GM12878 (cell line): ENCODE data around the gene CFAP157. TPM values are rescaled to one million over a fixed set of nuclear protein-coding genes. Genes with fewer than 3 reads are reported as not detected.

Source experiments
- ATAC-seq: fragments of 200-7000 bp; cut with Tn5 transposase; 3 replicates; pipeline ENCODE4 v1.9.1; 2020; ENCODE audit warnings: mild to moderate bottlenecking, moderate library complexity
- BruUV-seq: library from RNA; stranded (reverse); fragments of 400-500 nt; replicated peaks from 2 replicates; lab custom pipeline; 2021; lab: Mats Ljungman, UMichigan
- CTCF ChIA-PET: fragments of 300-600 bp; sonication (Branson Sonifier 250); formaldehyde crosslinking; extraction: SDS; loops from one replicate; lab custom pipeline; 2021; ENCODE audit warnings: inconsistent platforms; lab: Yijun Ruan, JAX
- POLR2A ChIA-PET: fragments of 350-600 bp; formaldehyde crosslinking; extraction: SDS; loops from one replicate; lab custom pipeline; 2021; ENCODE audit warnings: inconsistent platforms; lab: Charles Lee
- RAD21 ChIA-PET: fragments of 300-600 bp; sonication (Branson Sonifier 250); formaldehyde crosslinking; loops from one replicate; lab custom pipeline; 2023; ENCODE audit warnings: antibody characterized with exemption; ENCODE audit not compliant: unreplicated experiment; lab: Charles Lee
- SMC1A ChIA-PET: fragments of 300-600 bp; sonication (Branson Sonifier 250); formaldehyde crosslinking; loops from one replicate; lab custom pipeline; 2023; ENCODE audit not compliant: unreplicated experiment, uncharacterized antibody; lab: Charles Lee
- DNase-seq: peaks from one replicate; pipeline ENCODE4 v3.0.0-alpha.2; 2011; ENCODE audit warnings: low read depth, low spot score
- FAIRE-seq: peaks from 3 replicates; lab custom pipeline; 2011; peaks lifted over from hg19 to GRCh38; lab: Jason Lieb, UNC
- H2AFZ ChIP-seq: 2 replicates; pipeline ENCODE4 v1.6.0; 2011; ENCODE audit warnings: low read depth, low read length, control low read depth; ENCODE audit not compliant: control insufficient read depth
- H3K27ac ChIP-seq: 2 replicates; pipeline ENCODE4 v1.5.1; 2011; ENCODE audit warnings: control low read depth; ENCODE audit not compliant: control insufficient read depth, insufficient read depth
- H3K27me3 ChIP-seq, 2 experiments: replicated peaks in 1 of 2; 2 replicates each; pipeline versions ENCODE4 v1.6.0 to v1.6.1; 2011; ENCODE audit warnings: low read length in 1 of 2; ENCODE audit not compliant: control insufficient read depth in 2 of 2, insufficient read depth in 2 of 2
- H3K36me3 ChIP-seq, 2 experiments: 2 replicates each; pipeline ENCODE4 v1.5.1; 2011; ENCODE audit warnings: low read length in 1 of 2; ENCODE audit not compliant: control insufficient read depth in 2 of 2, insufficient read depth in 2 of 2
- H3K4me1 ChIP-seq: 2 replicates; pipeline ENCODE4 v1.6.1; 2011; ENCODE audit warnings: mild to moderate bottlenecking, low read length, moderate library complexity, mixed read lengths; ENCODE audit not compliant: control insufficient read depth, insufficient read depth
- H3K4me2 ChIP-seq: 2 replicates; pipeline ENCODE4 v1.6.0; 2011; ENCODE audit warnings: control low read depth; ENCODE audit not compliant: control insufficient read depth, insufficient read depth
- H3K4me3 ChIP-seq: fragments of 200-600 bp; sonication (generic); 2 replicates; pipeline ENCODE4 v1.5.1; 2016
- H3K79me2 ChIP-seq: 2 replicates; pipeline ENCODE4 v1.6.0; 2011; ENCODE audit warnings: low read length; ENCODE audit not compliant: control insufficient read depth, insufficient read depth
- H3K9ac ChIP-seq: 2 replicates; pipeline ENCODE4 v1.8.0; 2011; ENCODE audit warnings: low read length, control low read depth, mixed read lengths; ENCODE audit not compliant: control insufficient read depth, insufficient read depth
- H3K9me3 ChIP-seq: replicated peaks from 3 replicates; pipeline ENCODE4 v1.5.1; 2011; ENCODE audit warnings: mild to moderate bottlenecking, low read length; ENCODE audit not compliant: control insufficient read depth, insufficient read depth
- H4K20me1 ChIP-seq: 2 replicates; pipeline ENCODE4 v1.6.0; 2011; ENCODE audit not compliant: control insufficient read depth, insufficient read depth
- ATF7 ChIP-seq: fragments of 450-650 bp; IDR thresholded peaks from 2 replicates; pipeline ENCODE4 v1.6.1; 2016; ENCODE audit warnings: low read depth, mild to moderate bottlenecking
- CHD2 ChIP-seq: IDR thresholded peaks from 2 replicates; pipeline ENCODE4 v1.6.1; 2011; ENCODE audit warnings: low read depth, low read length, improper control_type of control experiment, borderline replicate concordance
- GABPA ChIP-seq: IDR thresholded peaks from 2 replicates; pipeline ENCODE4 v1.6.1; 2014; ENCODE audit warnings: antibody characterized with exemption, low read depth, mild to moderate bottlenecking, inconsistent platforms
- POLR2AphosphoS2 ChIP-seq: IDR thresholded peaks from 2 replicates; pipeline ENCODE4 v1.6.1; 2011; ENCODE audit warnings: low read depth, mild to moderate bottlenecking, low read length, improper control_type of control experiment, moderate library complexity
- RAD21 ChIP-seq: IDR thresholded peaks from 2 replicates; pipeline ENCODE4 v1.6.1; 2011; ENCODE audit warnings: mild to moderate bottlenecking, low read depth, low read length, moderate library complexity; ENCODE audit not compliant: insufficient read depth
- SMAD1 ChIP-seq: fragments of 450-650 bp; IDR thresholded peaks from 2 replicates; pipeline ENCODE4 v1.6.1; 2018; ENCODE audit warnings: mild to moderate bottlenecking, low read depth; ENCODE audit not compliant: partially characterized antibody
- SREBF2 ChIP-seq: IDR thresholded peaks from 2 replicates; pipeline ENCODE4 v1.6.1; 2012; ENCODE audit warnings: mild to moderate bottlenecking, low read length
- SRF ChIP-seq, 2 experiments: IDR thresholded peaks; 2 replicates each; pipeline ENCODE4 v1.6.1; 2011; ENCODE audit warnings: low read depth in 2 of 2, low read length in 2 of 2, mild to moderate bottlenecking in 1 of 2, moderate library complexity in 1 of 2
- TBL1XR1 ChIP-seq: IDR thresholded peaks from 2 replicates; pipeline ENCODE4 v1.6.1; 2012; ENCODE audit warnings: low read depth, low read length, improper control_type of control experiment
- WGBS: methylation state at CpG from one replicate; pipeline ENCODE4 v1.1.6; 2016; ENCODE audit warnings: low lambda C conversion rate; ENCODE audit not compliant: insufficient replicate concordance, insufficient coverage; ENCODE audit errors: missing lambda C conversion rate; 5-methylcytosine and 5-hydroxymethylcytosine counted together
- in situ Hi-C: fragments of 300-500 bp; cut with MboI; formaldehyde crosslinking; loops from 9 replicates; pipeline ENCODE4 v1.14.3; 2018; ENCODE audit warnings: mixed read lengths
- intact Hi-C: fragments of 100-400 bp; cut with micrococcal nuclease; formaldehyde crosslinking; loops from one replicate; pipeline ENCODE4 v1.14.2; 2022; ENCODE audit not compliant: unreplicated experiment
- polyA plus RNA-seq, 11 experiments: library from polyadenylated mRNA; depleted of rRNA in 4 of 11; unstranded in 6 of 11; stranded (reverse) in 5 of 11; fragments of >200 nt; fragmentation: Nextera tagmentation in 4 of 11; fragmentation: Illumina TruSeq in 1 of 11; extraction: Ambion mirVana in 4 of 11; extraction: Trizol in 1 of 11; gene quantifications; 1 replicate in 1 of 11; 2 replicates in 10 of 11; pipeline versions ENCODE4 v1.2.1 to v1.2.3, GENCODE V29; 2011 to 2016; ENCODE audit warnings: inconsistent platforms in 2 of 11, missing spikeins in 2 of 11, low read depth in 1 of 11
- total RNA-seq, 4 experiments: library from RNA; depleted of rRNA in 3 of 4; stranded (reverse); fragments of >200 nt in 3 of 4; fragmentation: Illumina TruSeq in 1 of 4; extraction: Trizol in 1 of 4; gene quantifications; 2 replicates each; pipeline versions ENCODE4 v1.2.1 to v1.2.3, GENCODE V29; 2013 to 2021
- TF ChIP-seq, protein P1 (sequence below): fragments of 150-350 bp; IDR thresholded peaks from 2 replicates; pipeline ENCODE4 v1.6.1; 2016; ENCODE audit warnings: low read depth, low read length
- TF ChIP-seq, protein P2 (sequence below): IDR thresholded peaks from 2 replicates; pipeline ENCODE4 v1.6.1; 2011; ENCODE audit warnings: low read depth, mild to moderate bottlenecking, low read length, moderate library complexity, borderline replicate concordance; ENCODE audit errors: extremely low read depth
- TF ChIP-seq, protein P3 (sequence below): fragments of 450-650 bp; formaldehyde crosslinking; IDR thresholded peaks from 2 replicates; pipeline ENCODE4 v1.4.0; 2022; ENCODE audit warnings: mild to moderate bottlenecking, moderate library complexity
- TF ChIP-seq, protein P4 (sequence below): IDR thresholded peaks from 2 replicates; pipeline ENCODE4 v1.6.1; 2012; ENCODE audit warnings: low read depth, low read length, improper control_type of control experiment

Gene CFAP157
- total and polyA plus RNA-seq, 10 of the 15 experiments (the other 5 are each of a cell fraction or from before 2014, with no cell fraction given), result 0.08 to 0.72 TPM; not detected in 8

DNA sequence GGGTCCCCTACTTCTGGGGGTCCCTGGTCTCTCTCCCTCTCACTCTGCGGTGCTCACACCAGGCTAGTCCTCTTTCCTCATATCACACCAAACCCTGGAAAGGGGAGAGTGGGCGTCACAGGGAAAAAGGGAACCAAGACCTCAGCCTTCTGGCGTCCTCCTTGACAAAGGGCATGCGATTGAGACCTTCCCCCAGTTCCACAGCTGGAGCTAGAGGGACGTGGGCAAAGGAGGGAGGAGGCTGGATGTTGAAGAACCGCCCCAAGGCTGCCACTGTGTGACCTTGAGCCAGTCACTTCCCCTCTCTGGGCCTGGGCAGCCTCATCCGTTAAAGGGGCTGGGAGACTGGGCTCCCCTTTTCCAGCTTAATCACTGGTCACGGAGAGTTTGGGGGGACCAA is 46.8 kb downstream of the CFAP157 start:
- SMC1A ChIA-PET, result no interaction called here
- Histone ChIP-seq H3K4me2 (no peak overlapping the region), H4K20me1 (no peaks in the 10 kb centered on the region), H3K9me3 (no peaks in the 10 kb centered on the region), H3K9ac (no peak overlapping the region), H3K4me3 (no peak overlapping the region), H3K27ac (no peak overlapping the region), H3K4me1 (no peaks in the 10 kb centered on the region), H3K79me2 (no peaks in the 10 kb centered on the region), H3K27me3 (no peaks in the 10 kb centered on the region), H2AFZ (no peak overlapping the region), H3K36me3 (peaks cover 12 to 13% of the 10 kb centered on the region in 2 experiments; a peak in 3 of 4 replicates)
- CTCF ChIA-PET, result no interaction called here
- intact Hi-C loops, result no loop called here
- no TSS peak for BruUV-seq
- DNase-seq, result no peak
- in situ Hi-C loops, result no loop called here
- FAIRE-seq, result no peak
- RAD21 ChIA-PET, result no interaction called here
- 81% methylated on average over 8 of the region's 8 CpGs for WGBS
- ATAC-seq, result no peak
- POLR2A ChIA-PET, result no interaction called here
- TF ChIP-seq SREBF2, result no peak
- TF ChIP-seq, protein P1, sequence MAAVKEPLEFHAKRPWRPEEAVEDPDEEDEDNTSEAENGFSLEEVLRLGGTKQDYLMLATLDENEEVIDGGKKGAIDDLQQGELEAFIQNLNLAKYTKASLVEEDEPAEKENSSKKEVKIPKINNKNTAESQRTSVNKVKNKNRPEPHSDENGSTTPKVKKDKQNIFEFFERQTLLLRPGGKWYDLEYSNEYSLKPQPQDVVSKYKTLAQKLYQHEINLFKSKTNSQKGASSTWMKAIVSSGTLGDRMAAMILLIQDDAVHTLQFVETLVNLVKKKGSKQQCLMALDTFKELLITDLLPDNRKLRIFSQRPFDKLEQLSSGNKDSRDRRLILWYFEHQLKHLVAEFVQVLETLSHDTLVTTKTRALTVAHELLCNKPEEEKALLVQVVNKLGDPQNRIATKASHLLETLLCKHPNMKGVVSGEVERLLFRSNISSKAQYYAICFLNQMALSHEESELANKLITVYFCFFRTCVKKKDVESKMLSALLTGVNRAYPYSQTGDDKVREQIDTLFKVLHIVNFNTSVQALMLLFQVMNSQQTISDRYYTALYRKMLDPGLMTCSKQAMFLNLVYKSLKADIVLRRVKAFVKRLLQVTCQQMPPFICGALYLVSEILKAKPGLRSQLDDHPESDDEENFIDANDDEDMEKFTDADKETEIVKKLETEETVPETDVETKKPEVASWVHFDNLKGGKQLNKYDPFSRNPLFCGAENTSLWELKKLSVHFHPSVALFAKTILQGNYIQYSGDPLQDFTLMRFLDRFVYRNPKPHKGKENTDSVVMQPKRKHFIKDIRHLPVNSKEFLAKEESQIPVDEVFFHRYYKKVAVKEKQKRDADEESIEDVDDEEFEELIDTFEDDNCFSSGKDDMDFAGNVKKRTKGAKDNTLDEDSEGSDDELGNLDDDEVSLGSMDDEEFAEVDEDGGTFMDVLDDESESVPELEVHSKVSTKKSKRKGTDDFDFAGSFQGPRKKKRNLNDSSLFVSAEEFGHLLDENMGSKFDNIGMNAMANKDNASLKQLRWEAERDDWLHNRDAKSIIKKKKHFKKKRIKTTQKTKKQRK, result no peak
- no peak for TF ChIP-seq SRF (IDR thresholded peaks at IDR 0.05; ENCODE audit: low read depth in 2 of 2, low read length in 2 of 2)
- TF ChIP-seq, protein P2, sequence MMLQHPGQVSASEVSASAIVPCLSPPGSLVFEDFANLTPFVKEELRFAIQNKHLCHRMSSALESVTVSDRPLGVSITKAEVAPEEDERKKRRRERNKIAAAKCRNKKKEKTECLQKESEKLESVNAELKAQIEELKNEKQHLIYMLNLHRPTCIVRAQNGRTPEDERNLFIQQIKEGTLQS, result no peak
- no peak for TF ChIP-seq SMAD1
- TF ChIP-seq, protein P3, sequence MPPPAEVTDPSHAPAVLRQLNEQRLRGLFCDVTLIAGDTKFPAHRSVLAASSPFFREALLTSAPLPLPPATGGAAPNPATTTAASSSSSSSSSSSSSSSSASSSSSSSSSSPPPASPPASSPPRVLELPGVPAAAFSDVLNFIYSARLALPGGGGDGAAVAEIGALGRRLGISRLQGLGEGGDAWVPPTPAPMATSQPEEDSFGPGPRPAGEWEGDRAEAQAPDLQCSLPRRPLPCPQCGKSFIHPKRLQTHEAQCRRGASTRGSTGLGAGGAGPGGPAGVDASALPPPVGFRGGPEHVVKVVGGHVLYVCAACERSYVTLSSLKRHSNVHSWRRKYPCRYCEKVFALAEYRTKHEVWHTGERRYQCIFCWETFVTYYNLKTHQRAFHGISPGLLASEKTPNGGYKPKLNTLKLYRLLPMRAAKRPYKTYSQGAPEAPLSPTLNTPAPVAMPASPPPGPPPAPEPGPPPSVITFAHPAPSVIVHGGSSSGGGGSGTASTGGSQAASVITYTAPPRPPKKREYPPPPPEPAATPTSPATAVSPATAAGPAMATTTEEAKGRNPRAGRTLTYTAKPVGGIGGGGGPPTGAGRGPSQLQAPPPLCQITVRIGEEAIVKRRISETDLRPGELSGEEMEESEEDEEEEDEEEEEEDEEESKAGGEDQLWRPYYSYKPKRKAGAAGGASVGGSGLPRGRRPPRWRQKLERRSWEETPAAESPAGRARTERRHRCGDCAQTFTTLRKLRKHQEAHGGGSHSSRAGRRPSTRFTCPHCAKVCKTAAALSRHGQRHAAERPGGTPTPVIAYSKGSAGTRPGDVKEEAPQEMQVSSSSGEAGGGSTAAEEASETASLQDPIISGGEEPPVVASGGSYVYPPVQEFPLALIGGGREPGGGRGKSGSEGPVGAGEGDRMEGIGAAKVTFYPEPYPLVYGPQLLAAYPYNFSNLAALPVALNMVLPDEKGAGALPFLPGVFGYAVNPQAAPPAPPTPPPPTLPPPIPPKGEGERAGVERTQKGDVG, result no peak
- TF ChIP-seq POLR2AphosphoS2, result no peak
- TF ChIP-seq GABPA, result no peak
- no peak for TF ChIP-seq RAD21
- TF ChIP-seq CHD2, result no peak
- TF ChIP-seq, protein P4, sequence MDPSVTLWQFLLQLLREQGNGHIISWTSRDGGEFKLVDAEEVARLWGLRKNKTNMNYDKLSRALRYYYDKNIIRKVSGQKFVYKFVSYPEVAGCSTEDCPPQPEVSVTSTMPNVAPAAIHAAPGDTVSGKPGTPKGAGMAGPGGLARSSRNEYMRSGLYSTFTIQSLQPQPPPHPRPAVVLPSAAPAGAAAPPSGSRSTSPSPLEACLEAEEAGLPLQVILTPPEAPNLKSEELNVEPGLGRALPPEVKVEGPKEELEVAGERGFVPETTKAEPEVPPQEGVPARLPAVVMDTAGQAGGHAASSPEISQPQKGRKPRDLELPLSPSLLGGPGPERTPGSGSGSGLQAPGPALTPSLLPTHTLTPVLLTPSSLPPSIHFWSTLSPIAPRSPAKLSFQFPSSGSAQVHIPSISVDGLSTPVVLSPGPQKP, result no peak
- TF ChIP-seq ATF7, result no peak
- no peak for TF ChIP-seq TBL1XR1
